ENCODE data around the gene EMP3.

DNA sequence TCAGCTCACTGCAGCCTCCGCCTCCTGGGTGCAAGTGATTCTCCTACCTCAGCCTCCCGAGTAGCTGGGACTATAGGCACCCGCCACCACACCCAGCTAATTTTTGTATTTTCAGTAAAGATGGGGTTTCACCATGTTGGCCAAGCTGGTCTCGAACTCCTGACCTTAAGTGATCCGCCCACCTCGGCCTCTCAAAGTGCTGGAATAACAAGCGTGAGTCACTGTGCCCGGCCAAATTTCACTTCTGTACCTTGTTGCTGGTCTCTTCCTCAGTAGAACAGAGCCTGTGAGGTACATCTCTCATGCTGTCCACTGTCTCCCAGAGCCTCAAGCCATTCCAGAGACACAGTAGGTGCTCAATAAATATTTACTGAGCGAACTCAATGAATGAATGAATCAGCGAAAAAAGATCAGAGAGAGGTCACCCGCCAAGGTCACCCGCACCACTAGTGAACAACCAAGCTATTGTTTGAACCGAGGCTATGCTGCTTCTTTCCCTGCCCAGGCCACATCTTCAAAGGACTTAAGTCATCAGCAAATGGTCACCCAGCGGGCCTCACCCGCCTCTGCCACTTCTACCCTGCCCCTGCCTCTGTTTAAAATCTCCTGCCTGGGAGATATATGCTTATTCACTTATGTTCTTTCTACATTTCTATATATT is 29.1 kb downstream of the EMP3 start:
- TF ChIP-seq ZNF561 (CRISPR knock-in tag; conservative IDR thresholded peaks at IDR 0.05) (no peak), ZNF282 (CRISPR knock-in tag; IDR thresholded peaks at IDR 0.05) (no peak), POU5F1 (IDR thresholded peaks at IDR 0.05; ENCODE audit: borderline replicate concordance, low read depth, low read length, partially characterized antibody) (no peak)
- TF ChIP-seq, protein P1, sequence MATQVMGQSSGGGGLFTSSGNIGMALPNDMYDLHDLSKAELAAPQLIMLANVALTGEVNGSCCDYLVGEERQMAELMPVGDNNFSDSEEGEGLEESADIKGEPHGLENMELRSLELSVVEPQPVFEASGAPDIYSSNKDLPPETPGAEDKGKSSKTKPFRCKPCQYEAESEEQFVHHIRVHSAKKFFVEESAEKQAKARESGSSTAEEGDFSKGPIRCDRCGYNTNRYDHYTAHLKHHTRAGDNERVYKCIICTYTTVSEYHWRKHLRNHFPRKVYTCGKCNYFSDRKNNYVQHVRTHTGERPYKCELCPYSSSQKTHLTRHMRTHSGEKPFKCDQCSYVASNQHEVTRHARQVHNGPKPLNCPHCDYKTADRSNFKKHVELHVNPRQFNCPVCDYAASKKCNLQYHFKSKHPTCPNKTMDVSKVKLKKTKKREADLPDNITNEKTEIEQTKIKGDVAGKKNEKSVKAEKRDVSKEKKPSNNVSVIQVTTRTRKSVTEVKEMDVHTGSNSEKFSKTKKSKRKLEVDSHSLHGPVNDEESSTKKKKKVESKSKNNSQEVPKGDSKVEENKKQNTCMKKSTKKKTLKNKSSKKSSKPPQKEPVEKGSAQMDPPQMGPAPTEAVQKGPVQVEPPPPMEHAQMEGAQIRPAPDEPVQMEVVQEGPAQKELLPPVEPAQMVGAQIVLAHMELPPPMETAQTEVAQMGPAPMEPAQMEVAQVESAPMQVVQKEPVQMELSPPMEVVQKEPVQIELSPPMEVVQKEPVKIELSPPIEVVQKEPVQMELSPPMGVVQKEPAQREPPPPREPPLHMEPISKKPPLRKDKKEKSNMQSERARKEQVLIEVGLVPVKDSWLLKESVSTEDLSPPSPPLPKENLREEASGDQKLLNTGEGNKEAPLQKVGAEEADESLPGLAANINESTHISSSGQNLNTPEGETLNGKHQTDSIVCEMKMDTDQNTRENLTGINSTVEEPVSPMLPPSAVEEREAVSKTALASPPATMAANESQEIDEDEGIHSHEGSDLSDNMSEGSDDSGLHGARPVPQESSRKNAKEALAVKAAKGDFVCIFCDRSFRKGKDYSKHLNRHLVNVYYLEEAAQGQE (IDR thresholded peaks at IDR 0.05; ENCODE audit: borderline replicate concordance) = no peak
- TF ChIP-seq, protein P1 (CRISPR knock-in tag; IDR thresholded peaks at IDR 0.05; ENCODE audit: low read depth) = no peak
- TF ChIP-seq, protein P2, sequence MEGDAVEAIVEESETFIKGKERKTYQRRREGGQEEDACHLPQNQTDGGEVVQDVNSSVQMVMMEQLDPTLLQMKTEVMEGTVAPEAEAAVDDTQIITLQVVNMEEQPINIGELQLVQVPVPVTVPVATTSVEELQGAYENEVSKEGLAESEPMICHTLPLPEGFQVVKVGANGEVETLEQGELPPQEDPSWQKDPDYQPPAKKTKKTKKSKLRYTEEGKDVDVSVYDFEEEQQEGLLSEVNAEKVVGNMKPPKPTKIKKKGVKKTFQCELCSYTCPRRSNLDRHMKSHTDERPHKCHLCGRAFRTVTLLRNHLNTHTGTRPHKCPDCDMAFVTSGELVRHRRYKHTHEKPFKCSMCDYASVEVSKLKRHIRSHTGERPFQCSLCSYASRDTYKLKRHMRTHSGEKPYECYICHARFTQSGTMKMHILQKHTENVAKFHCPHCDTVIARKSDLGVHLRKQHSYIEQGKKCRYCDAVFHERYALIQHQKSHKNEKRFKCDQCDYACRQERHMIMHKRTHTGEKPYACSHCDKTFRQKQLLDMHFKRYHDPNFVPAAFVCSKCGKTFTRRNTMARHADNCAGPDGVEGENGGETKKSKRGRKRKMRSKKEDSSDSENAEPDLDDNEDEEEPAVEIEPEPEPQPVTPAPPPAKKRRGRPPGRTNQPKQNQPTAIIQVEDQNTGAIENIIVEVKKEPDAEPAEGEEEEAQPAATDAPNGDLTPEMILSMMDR (IDR thresholded peaks at IDR 0.05 in 2 of 3, conservative IDR thresholded peaks at IDR 0.05 in 1 of 3; ENCODE audit: insufficient read depth in 2 of 3, low read depth in 1 of 3, low read length in 3 of 3) = no peak
- TF ChIP-seq, protein P3, sequence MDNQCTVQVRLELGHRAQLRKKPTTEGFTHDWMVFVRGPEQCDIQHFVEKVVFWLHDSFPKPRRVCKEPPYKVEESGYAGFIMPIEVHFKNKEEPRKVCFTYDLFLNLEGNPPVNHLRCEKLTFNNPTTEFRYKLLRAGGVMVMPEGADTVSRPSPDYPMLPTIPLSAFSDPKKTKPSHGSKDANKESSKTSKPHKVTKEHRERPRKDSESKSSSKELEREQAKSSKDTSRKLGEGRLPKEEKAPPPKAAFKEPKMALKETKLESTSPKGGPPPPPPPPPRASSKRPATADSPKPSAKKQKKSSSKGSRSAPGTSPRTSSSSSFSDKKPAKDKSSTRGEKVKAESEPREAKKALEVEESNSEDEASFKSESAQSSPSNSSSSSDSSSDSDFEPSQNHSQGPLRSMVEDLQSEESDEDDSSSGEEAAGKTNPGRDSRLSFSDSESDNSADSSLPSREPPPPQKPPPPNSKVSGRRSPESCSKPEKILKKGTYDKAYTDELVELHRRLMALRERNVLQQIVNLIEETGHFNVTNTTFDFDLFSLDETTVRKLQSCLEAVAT (IDR thresholded peaks at IDR 0.05) = no peak

Data from K562 (cell line).